ENCODE results near the gene POU2AF1. TPM values are rescaled to one million over a fixed set of nuclear protein-coding genes. Genes with fewer than 3 reads are reported as not detected.

POU2AF1 gene
- total and polyA plus RNA-seq, 2 of the 13 experiments (the other 11 are each of a cell fraction or from before 2014, with no cell fraction given), result 1.9 to 3.6 TPM

DNA sequence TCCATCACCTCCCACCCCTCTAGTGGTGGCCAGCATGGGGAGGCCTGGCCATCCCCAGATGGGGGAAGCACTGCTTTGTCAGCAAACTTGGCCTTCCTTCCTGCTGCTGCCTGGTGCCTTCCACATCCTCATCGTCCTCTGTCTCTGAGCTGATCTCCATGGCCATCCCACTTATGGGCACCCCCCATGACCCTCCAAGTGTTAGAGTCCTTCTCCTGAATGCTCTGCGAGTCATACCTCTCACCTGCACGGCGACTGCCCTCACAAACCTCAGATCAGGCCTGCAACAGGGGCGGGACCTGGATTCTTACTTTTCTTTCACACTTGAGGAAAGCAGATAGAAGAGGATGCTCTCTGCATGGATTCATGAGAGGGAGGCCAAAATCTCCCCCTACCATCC is 24.0 kb downstream of the POU2AF1 start (continued):
- TF ChIP-seq, protein P1, sequence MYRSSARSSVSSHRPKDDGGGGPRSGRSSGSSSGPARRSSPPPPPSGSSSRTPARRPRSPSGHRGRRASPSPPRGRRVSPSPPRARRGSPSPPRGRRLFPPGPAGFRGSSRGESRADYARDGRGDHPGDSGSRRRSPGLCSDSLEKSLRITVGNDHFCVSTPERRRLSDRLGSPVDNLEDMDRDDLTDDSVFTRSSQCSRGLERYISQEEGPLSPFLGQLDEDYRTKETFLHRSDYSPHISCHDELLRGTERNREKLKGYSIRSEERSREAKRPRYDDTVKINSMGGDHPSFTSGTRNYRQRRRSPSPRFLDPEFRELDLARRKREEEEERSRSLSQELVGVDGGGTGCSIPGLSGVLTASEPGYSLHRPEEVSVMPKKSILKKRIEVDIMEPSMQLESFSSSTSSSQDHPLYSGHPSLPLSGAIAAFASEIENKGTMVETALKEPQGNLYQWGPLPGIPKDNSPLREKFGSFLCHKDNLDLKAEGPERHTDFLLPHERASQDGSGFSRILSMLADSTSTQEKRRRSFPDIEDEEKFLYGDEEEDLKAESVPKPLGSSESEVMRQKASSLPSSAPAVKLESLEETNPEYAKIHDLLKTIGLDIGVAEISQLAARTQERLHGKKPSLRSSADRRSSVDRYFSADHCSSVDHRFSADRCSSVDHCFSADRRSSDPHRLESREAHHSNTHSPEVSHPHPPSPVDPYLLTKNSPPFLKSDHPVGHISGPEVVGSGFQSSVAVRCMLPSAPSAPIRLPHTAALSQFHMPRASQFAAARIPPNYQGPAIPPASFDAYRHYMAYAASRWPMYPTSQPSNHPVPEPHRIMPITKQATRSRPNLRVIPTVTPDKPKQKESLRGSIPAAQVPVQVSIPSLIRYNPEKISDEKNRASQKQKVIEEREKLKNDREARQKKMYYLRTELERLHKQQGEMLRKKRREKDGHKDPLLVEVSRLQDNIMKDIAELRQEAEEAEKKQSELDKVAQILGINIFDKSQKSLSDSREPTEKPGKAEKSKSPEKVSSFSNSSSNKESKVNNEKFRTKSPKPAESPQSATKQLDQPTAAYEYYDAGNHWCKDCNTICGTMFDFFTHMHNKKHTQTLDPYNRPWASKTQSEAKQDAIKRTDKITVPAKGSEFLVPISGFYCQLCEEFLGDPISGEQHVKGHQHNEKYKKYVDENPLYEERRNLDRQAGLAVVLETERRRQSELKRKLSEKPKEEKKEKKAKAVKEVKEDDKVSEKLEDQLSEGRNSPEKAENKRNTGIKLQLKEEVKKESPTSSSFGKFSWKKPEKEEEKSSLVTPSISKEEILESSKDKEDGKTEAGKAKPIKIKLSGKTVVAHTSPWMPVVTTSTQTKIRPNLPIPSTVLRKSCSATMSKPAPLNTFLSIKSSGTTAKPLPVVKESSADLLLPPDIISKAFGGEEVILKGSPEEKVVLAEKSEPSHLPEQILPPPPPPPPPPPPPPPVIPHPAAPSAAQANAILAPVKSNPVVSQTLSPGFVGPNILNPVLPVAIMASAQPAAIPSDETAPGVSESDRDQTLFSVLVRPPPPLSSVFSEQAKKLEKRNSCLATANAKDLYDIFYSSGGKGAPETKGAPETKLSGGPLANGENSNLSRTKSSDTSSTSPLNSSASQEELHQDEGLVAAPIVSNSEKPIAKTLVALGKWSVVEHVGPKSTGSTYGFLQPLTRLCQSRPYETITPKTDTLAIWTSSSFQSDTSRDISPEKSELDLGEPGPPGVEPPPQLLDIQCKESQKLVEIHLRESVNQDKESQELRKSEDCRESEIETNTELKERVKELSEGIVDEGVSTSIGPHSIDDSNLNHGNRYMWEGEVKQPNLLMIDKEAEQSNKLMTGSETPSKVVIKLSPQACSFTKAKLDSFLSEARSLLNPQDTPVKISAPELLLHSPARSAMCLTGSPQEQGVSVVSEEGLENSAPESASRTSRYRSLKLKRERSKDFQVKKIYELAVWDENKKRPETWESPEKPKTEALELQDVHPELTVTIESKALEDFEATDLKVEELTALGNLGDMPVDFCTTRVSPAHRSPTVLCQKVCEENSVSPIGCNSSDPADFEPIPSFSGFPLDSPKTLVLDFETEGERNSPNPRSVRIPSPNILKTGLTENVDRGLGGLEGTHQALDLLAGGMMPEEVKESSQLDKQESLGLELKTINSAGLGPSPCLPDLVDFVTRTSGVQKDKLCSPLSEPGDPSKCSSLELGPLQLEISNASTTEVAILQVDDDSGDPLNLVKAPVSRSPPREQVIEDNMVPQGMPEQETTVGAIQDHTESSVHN (CRISPR knock-in tag; IDR thresholded peaks at IDR 0.05), result no peak
- TF ChIP-seq ZNF282 (IDR thresholded peaks at IDR 0.05; ENCODE audit: partially characterized antibody), result no peak

DNA sequence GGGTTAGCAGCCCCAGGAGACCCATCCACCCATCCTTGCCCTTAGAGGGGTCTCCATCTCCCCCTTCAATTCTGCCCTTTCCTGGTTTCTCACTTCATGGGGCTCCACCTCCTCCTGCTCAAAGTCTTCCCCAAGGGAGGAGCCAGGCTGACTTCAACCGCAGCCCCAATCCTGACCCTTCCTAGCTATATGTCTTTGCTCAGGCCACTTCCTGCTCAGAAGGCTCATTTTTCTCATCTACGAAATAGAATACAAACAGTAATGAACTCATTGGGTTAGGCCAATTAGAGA is 24.5 kb downstream of the POU2AF1 start:
- no peaks in the 10 kb centered on the region for H3K27me3 ChIP-seq (ENCODE audit: control insufficient read depth in 1 of 2, insufficient read depth in 2 of 2, low read length in 2 of 2)
- ChIA-PET POLR2A (interaction anchor here (0.8 to 12.2 kb wide), 3 partner anchors 21 to 72 kb away, joined by 3 to 197 read pairs (median 3); no protein-coding TSS in a partner anchor), CTCF (ENCODE audit: low intra/inter-chr PET ratio, low total read pairs) (no interaction called here)
- no peaks in the 10 kb centered on the region for H4K20me1 ChIP-seq (ENCODE audit: insufficient read depth, low read length)
- peaks cover 92% of the 10 kb centered on the region for H3K4me1 ChIP-seq (ENCODE audit: insufficient read depth, low read length)
- in situ Hi-C loops (cut with HindIII; ENCODE audit: extremely low pct_ligation_motif_present, low pct_unique_long_range_greater_than_20kb), result no loop called here
- intact Hi-C loops (cut with micrococcal nuclease; ENCODE audit: unreplicated experiment), result no loop called here
- BruUV-seq (replicated peaks), result no TSS peak
- H2AFZ ChIP-seq (ENCODE audit: low read length), result no peak overlapping the region
- H3K27ac ChIP-seq (ENCODE audit: extremely low read length, insufficient read depth, low read length), result no peak overlapping the region
- H3K4me2 ChIP-seq (ENCODE audit: low read depth, low read length), result no peak overlapping the region
- no peak overlapping the region for H3K4me3 ChIP-seq (replicated peaks in 1 of 3; ENCODE audit: insufficient read depth in 1 of 3, low read depth in 2 of 3, low read length in 3 of 3)
- no peaks in the 10 kb centered on the region for H3K9me3 ChIP-seq (ENCODE audit: low read length)
- TF ChIP-seq HOXD1 (CRISPR knock-in tag; IDR thresholded peaks at IDR 0.05) (no peak), MEF2D (CRISPR knock-in tag; IDR thresholded peaks at IDR 0.05) (no peak), ZNF878 (CRISPR knock-in tag; IDR thresholded peaks at IDR 0.05) (no peak), ZBTB8A (CRISPR knock-in tag; IDR thresholded peaks at IDR 0.05; ENCODE audit: borderline replicate concordance, low read depth) (no peak), CEBPG (CRISPR knock-in tag; IDR thresholded peaks at IDR 0.05) (no peak)
- TF ChIP-seq, protein P2, sequence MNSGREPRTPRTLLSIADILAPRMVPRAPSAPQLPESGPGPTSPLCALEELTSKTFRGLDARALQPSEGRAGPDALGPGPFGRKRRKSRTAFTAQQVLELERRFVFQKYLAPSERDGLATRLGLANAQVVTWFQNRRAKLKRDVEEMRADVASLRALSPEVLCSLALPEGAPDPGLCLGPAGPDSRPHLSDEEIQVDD (CRISPR knock-in tag; IDR thresholded peaks at IDR 0.05; ENCODE audit: borderline replicate concordance), result no peak
- TF ChIP-seq, protein P3, sequence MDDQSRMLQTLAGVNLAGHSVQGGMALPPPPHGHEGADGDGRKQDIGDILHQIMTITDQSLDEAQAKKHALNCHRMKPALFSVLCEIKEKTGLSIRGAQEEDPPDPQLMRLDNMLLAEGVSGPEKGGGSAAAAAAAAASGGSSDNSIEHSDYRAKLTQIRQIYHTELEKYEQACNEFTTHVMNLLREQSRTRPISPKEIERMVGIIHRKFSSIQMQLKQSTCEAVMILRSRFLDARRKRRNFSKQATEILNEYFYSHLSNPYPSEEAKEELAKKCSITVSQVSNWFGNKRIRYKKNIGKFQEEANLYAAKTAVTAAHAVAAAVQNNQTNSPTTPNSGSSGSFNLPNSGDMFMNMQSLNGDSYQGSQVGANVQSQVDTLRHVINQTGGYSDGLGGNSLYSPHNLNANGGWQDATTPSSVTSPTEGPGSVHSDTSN (CRISPR knock-in tag; IDR thresholded peaks at IDR 0.05; ENCODE audit: borderline replicate concordance), result no peak
- no peaks in the 10 kb centered on the region for H3K79me2 ChIP-seq (ENCODE audit: insufficient read depth, low read length)
- H3K9ac ChIP-seq (ENCODE audit: insufficient read depth, low read depth, low read length), result no peak overlapping the region
- ATAC-seq, result no peak
- 95% methylated on average over 2 of the region's 2 CpGs for WGBS (ENCODE audit: low lambda C conversion rate)
- no peak for FAIRE-seq
- DNase-seq (ENCODE audit: low spot score), result no peak
- no peaks in the 10 kb centered on the region for H3K36me3 ChIP-seq (replicated peaks in 1 of 2; ENCODE audit: control insufficient read depth in 1 of 2, insufficient read depth in 2 of 2, low read length in 2 of 2)
